ENCODE results near the gene EIF5B.

- TF ChIP-seq CTCF (IDR thresholded peaks at IDR 0.05) (no peak), EZH2 (IDR thresholded peaks at IDR 0.05; ENCODE audit: borderline replicate concordance, insufficient read depth, low read depth, low read length, poor library complexity, severe bottlenecking) (no peak)
Measured at GRCh38 chr2:99325384-99325783, 11.8 kb upstream of the EIF5B start.

All from B cell (primary cell).